Stimulated activated CD8-positive, alpha-beta memory T cell treated with anti-CD3 and anti-CD28 coated beads, Interleukin-7, amount 100 ng/mL, for 48 hours (primary cell): Measurements from ENCODE around the gene TBC1D2B.

Experiments used
- DNase-seq, 2 donors: peaks; one replicate each; pipeline ENCODE4 v3.0.0-alpha.2; 2020; ENCODE audit warnings: low read depth in 1 of 2; ENCODE audit errors: extremely low read depth in 1 of 2

TBC1D2B gene

DNA sequence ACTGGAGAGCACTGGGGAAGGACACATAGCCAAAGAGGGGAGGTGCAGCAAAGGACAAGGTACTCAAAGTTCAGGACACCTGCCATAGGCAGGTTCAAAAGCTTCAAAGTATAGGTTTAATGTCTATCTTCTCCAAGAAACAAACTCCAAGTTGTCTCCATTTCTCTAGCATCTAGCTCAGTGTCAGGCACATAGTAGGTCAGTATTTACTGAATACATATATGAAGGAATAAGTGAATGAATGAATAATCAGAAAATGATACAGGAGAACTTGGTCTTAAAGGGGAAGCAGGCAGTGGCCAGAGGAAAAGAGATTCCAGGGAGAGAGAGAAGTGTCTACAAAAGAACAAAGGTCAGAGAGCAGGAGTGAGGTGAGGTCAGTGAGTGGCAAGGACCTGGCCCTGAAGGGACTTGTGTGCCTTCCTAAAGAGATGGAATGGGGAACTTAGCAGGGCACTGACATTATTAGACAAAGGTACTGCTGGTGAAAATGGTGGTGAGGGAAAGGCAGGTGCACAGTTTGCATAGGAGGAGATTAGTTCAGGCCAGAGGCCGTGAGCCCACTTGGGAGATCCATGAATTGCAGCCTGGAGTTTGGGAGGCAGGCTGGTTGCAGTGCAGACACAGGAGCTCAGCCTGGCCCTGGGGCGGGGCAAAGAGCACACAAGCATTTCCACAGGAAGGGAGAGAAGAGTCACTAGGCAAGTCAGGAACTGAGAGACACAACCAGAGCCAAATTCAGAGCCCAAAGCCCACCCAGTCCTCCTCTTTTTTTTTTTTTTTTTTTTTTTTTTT, 21.4 kb downstream of the TBC1D2B start:
- DNase-seq: no peak

DNA sequence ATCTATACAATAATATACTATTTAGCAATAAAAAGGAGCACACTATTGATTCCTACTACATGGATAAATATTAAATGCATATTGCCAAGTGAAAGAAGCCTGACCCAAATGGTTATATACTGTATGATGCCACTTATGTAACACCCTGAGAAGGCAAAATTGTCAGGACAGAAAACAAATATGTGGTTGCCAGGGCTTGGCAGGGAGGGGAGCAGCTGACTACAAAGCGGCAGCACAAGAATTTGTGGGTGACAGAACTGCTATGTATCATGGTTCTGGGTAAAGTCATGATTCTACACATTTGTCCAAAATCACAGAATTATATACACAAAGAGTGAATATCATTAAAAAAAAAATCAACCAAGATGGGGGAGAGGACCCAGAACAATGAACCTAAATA, 22.5 kb downstream of the TBC1D2B start:
- DNase-seq: no peak

DNA sequence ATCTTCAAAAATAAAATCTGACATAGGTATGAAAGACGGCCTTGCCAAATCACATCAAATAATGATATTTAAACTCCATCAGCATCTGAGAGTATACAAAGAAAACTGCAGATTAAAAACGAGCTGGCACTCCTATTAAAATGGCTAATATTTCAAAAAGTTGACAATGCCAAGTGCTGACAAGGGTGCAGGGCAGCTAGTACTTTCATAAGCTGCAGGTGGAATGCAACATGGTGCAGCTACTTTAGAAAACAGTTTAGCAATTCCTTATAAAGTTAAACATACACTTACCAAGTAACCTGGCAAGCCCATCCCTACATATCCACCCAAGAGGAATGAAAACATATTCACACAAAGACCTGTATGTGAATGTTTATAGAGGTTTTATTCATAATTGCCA, 23.0 kb downstream of the TBC1D2B start:
- DNase-seq: no peak

DNA sequence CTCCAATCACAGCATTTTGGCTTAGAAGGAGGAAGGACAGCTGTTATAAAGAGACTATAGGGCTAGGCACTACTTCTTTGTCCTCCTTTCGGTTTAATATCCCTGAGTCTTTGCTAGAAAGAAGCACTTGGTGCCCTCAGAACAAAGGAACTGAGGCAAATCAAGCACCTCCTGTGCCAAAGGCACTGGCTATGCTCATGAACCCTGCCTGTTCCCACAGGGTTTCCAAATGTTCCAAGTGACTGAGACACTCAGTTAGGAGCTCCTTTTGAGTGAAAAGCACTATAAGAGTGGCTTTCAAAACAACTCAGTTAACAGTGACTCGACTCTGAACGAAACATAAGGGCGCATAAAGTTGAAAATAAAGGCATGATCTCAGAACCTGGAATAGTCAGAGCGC, 25.0 kb downstream of the TBC1D2B start:
- no peak for DNase-seq

DNA sequence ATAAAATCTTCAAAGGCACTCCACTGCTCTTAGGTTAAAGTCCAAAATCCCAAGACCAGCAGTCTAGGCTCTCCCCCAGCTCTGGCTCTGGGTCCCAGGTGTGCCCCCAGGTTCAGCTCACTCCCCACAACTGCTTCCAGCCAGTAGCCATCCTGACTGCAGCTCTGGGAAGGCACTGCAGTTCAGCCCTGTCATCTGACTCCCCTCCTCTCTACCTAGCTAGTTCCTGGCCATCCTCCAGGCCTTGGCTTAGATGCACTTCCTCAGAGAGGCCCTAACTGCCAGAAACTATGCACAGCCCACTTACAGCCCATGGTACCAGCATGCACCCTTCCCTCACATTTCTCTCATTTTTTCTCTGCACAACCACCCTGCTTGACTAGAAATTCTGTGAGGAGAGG, 25.5 kb downstream of the TBC1D2B start:
- DNase-seq: no peak

DNA sequence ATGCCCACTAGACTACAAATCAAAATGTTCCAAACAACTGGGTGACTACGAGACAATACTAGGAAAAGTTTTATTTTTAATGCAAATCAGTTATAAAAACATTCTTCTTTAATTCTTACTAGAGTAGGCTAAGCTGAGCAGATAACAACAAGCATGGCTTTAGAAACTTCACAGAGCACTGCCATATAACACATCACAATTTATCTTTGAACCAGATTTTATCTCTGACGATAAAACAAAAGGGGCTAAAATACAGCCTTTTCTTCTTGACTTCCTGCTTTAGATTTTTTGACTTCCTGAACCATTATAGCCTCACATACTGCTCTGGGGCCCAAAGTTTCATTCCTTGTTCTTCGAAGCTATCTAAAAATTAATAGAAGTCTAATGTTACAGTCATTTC, 25.9 kb downstream of the TBC1D2B start:
- DNase-seq: no peak

DNA sequence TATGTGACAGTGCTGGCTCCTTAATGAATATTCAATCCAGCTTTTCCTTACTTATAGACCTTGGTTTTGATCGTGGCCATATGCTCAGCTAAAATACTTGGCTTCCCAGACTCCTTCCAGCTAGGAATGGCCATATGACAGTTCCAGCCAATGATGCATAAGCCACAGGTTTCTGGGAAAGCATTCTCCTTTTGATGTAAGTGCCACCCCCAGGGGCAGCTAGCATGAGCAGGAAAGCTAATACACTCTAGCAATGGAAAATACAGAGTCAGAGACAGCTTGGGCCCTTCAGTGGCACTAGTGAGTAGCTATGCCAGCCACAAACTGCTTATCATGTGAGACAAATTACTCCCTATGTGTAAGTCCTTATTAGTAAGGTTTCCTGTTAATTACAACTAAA, 26.7 kb downstream of the TBC1D2B start:
- no peak for DNase-seq

DNA sequence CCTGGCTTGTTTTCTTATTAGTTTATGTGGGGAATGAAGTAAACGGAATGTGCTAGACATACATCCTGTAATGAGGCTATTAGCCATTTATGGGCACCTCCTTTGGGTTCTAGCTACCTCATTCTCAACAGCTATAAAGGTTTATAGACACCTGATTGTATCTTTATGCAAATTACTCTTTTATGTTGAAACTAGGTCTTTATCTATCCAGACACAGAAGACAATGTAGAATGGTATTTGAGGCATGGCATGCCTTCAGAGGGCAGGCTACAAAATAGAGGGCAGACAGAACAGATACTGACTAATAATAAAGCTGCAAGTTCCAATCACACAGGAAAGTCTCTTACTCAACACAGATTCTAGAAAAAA, 27.1 kb downstream of the TBC1D2B start:
- DNase-seq: no peak

DNA sequence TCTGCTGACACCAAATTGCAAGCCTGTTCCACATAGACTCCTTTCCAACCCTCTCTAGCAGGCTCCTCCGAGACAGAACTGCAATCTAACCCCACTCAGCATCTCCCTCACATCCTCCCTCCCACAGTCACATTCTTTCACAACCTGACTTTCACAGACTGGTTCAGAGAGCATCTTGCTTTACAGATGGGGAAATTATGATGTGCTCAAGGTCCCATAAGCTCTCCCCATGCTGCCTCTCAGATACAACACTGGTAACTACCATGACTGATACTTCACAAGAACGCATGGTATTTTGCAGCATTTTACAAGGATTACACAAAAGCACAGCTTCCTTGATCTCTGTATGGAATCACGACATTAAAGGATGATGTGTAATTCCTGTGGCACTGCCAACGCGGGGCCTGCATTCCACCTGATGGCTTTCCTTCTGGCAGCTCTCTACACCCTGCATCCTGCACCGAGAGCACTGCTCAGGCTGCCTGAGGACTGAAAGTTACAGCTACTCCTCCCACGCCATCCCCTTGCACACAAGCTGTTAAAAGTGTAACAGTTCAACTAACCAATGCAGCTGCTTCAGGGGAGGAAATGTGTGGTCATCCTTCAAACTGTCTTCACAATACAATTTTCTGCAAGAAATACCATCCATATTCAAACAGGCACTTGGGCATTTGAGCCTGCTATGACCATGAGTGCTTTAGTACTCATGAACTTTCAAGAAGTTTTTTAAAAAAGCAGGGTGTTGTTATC, 27.6 kb downstream of the TBC1D2B start:
- DNase-seq: peak in 1 of 2 donors; percentile 76

DNA sequence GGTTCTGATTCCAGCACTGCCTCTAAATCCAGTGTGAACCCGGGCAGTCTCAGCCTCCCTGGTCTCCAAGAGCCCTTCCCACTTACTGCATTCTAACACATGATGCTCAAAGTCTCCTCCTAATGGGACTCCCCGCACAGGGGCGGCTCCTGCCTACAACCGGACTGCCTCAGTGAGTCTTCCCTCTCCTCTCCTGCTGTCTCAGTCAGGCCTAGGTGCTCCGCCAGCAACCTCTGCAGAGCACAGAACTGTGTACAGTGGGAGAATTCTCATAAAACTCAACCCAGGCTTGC, 28.9 kb downstream of the TBC1D2B start:
- no peak for DNase-seq

DNA sequence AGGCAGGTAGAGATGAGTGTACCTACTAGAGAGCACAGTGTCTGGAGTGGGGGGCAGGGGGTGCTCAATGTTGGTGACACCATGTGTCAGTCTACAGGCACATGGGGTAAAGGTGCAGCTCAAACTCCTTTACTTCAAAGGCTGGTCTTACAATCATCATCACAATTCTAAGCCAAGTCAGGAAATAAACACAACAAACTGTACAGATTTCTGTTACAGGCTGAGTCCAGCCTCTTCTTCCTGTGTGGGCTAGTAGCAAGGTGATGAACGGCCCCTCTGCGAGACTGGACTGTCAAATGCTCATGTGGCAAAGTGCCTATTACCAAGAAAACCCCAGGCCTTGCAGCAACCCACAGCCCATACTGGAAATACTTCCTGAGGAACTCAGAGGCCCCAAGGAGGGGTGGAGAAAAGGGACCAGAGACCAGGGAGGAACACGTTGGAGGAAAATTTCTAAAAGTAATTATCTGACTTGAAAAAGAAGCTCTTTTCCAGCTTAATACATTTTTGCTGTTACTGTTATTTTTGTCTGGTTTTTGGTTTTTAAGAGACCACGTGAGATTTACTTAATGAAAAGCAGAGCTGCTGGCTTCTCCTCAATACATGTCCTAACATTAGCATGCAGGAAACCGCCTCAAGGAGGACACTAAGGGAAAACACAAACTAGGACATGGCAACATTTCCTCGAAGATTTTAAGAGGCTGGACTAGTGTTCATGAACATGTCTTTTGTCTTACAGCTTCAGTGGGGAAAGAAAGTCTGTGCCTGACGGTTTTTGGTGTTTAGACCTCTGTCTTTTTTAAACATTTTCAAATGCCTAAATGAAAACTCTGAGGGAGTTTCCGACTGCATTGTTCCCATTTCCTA, 29.5 kb downstream of the TBC1D2B start:
- no peak for DNase-seq

DNA sequence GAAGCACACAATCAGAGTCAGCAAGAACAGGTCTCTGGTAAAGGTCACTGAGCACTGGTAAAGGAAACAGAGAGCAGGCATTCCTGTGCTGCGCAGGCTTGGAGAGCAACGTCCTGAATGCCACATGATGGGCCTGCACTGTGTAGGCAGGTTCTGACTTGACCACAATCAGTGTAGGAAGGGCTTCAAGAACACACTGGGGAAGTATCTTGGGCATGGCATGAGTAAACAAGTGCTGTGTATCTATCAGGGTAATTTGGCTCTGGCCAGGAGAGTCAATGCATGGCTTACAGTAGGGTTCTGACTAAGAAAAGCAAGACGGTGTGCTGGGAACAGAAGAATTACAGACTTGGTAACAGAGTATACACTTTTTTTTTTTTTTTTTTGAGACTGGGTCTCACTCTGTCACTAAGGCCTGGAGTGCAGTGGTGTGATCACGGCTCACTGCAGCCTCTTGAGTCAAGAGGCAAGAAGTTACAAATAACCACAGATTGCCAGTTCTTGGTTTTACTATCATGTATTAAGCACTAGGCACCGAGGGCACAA, 30.6 kb downstream of the TBC1D2B start:
- no peak for DNase-seq

DNA sequence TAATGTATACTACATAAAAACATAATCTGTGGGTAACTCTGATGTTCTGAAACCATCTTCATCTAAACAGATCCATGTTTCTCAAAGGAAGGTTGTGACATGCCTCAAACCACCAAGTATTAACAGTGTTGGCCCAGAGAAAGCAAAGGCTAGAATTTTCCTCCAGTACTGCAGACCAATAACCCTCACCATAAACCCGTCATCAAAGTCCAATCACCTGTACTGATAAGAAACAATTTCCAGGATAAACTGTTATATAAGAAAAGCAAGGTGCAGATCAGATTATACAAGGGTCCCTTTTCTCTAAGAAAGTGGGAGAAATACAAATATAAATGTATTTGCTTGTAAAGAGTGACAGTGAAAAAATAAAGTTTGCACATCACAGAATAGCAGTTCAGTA, 32.3 kb downstream of the TBC1D2B start:
- no peak for DNase-seq

DNA sequence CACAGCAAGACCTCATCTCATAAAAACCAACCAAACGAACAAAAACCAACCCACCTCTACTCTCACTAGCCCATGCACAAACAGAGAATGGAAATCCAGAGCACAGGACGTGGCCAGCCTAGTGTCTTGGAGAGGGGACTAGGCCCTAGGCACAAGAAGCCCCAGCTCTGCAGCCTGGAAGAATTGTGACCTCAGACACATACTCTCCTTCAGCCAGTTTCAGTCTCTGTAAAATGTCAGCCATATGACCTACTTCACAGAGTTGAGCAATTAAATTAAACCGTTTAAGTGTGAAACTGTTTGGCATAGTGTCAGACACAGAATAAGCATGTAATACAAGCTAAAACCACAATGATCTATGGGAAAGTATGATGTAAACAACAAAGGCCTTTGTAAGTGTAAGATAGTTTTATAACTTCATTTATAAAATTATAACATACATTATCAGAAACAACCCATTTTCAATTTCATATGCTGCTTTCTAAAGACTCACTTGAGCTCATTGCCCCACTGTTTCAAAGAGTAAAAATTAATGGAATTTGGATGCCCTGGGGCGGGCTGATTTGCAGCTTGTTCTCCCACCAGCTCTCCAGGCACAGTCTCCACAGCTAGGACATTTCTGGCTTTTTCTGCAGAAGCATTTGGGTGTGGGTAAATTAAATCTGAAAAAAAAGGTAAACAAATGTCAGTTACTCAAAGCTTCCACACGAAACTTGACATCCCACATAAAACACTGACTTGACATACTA, 32.9 kb downstream of the TBC1D2B start:
- no peak for DNase-seq

DNA sequence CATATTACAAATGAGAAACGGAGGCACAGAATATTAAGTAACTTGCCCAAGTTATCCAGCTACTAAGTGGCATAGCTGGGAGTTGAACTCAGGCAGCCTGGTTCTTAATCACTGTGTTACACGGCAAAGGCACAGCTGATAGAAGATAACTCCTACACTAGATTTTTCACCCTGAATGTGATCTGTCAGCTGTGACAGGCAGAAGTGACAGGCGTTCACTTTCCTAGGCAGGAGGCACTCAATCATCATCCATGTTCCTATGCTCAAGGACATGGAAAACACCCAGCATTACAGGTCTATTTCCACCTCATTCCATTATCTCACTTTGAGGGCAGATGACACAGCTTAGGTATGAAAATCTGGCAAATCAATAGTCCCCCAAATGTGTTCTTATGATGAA, 35.6 kb downstream of the TBC1D2B start:
- DNase-seq: no peak

DNA sequence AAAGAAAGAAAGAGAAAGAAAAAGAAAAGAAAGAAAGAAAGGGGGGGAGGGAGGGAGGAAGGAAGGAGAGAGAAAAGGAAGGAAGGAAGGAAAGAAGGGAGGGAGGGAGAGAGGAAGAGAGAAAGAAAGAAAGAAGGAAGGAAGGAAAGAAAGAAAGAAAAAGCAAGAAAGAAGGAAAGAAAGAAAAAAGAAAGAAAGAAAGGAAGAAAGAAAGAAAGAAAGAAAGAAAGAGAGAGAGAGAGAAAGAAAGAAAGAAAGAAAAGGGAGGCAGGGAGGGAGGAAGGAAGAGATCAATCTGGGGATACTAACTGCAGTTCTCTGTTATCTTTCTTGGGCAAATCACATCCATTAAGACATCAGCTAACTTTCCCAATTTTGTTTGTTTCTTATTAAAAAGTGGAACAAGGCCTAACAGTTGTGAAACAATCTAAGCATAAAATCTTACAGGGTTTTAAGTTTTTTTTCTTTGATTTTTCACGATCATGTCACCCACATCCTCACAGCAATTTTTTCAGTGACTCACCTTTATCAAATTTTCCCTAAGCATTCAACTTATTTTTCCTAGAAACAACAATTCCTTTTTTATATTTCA, 36.8 kb downstream of the TBC1D2B start:
- no peak for DNase-seq

DNA sequence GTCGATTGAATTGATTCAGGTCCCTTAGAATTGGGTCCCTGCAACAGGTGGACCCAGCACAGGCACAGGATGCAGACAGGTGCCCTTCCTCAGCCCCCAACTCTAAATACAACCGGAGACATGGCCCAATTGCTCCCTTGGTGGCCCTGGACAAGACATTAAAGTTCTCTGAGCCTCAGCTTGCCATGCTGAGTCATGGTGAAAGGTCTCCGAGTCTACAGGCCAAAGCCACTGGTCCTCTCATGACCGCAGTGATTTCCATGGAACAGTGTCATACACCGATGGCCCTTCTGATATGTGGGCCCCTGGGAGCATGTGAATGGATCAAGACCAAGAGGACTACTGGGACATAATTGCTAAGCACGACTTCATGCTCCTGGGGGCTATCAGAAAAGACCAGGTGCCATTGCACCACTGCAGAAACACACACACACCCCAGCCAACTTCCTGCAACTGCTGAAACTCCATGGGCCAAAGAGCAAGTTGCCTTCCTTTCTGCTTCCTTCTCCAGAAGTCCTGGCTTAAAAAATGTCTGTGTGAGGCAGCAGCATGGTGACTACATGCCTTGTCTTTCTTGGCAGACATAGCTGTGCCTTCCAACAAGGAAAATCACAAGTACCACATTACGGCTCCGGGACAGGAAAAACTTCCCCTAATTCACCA, 38.8 kb downstream of the TBC1D2B start:
- no peak for DNase-seq

DNA sequence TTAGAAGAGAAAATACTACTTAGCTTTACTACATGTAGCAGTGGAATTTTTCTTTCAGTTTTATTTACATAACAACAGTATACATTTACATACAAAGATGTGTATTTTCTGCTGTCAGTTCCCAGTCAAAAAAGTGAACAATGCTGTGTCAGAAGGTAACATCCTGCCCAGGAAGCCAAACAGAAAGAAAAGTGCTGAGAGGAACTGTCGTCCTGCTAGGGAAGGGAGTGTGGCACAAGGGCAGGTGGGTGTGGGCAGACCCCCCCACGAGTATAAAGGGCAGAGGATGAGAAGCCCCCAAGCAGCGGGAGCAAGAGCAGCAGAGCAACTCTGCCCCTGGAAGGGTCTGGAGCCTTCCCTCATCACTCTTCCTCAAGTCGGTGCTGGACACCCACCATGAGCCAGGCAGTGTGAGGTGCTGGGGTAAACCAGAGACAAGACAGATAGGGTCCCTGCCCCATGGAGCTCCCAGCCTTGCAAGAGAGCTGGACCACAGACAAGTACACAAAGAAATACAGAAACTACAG, 39.7 kb downstream of the TBC1D2B start:
- DNase-seq: no peak

DNA sequence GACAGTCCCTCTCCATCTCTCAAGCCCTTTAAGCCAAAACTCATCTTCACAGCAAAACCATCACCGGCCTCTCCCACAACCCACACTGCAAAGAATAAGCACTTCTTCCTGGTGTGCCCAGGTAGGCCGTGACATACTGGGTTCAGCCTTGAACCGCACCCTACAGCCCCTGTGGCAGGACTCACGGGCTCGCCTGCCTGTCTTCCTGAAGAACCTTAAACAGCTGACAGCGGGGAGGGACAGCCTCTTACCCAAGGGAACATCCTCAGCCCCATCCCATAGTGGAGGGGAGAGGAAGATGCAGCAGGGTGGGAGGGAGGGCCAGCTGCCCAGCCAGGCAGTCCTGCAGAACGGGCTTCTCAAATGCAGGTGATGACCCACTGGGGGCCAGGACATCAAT, 40.2 kb downstream of the TBC1D2B start:
- no peak for DNase-seq
